ENCODE measurements around the gene SCTR. TPM values are rescaled to one million over a fixed set of nuclear protein-coding genes. Genes with fewer than 3 reads are reported as not detected.
A peak's percentile ranks its signal among the peaks of the same experiment; 100 is the strongest.

The SCTR gene
- total and polyA plus RNA-seq, 10 donors = 0.39 to 0.54 (median 0.47) TPM; not detected in 6

DNA sequence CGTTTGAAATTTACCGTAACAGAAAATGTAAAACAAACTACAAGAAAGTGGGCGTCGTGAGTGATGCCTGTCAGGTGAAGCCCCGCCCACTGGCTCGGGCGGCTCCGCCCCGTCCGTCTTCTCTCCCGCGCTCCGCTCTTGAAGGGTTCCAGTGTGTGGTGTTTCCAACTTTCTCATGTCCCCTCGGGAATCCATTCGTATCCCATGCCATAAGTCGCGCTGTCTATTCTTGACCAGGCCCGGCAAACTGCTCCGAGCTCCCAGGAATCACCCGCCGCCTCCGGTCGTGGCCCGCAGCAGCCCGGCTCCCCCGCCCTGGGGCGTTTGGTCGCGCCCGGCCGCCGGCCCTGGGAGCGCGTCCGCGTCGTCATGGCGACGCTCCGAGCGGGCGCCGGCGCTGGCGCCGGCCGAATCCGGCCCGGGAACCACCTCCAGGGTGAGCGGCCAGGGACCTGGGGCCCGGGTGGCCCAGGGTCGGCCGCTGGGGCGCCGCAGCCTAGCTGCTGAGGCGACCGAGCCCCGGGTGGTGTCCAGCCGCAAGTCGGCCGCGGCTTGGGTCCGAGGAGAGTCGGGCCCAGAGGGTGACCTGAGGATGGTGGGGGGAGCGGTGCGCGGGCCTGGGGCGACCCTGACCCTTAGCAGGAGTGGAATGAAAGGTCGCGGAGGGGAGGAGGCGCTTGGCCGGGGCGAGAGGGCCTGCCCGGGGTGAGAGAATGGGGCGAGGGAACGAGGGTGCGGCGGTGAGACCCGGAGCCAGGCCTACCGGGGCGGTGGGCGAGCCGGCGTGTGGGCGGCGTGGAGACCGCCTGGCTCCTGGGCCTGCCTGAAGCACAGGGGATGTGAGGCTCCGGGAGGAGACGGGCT is 20.0 kb upstream of the SCTR start, which contains the start of gene CFAP221:
Gene CFAP221 (plus strand): TSS at position 375 of the 864 bp plus-strand sequence. CDS start 1,683 bp downstream, outside the sequence.
- H3K27me3 ChIP-seq (replicated peaks in 1 of 7) = peaks cover 0 to 79% (median 35%) of the 10 kb centered on the region in 7 donors
- intact Hi-C loops (cut with DNase I; ENCODE audit: low total_unique reads) = no loop called here
- no peaks in the 10 kb centered on the region for H3K36me3 ChIP-seq
- TF ChIP-seq POLR2AphosphoS5 (IDR thresholded peaks at IDR 0.05) (peak in 2 of 3 donors; percentile 26 to 28), POLR2A (IDR thresholded peaks at IDR 0.05) (no peak)
- peaks cover 0 to 17% (median 7%) of the 10 kb centered on the region in 6 donors for H3K4me1 ChIP-seq
- peak within 1 kb of the TSS in 1 of 8 donors; percentile 17 for H3K27ac ChIP-seq
- peaks cover 0 to 4% (median 0%) of the 10 kb centered on the region in 8 donors for H3K9me3 ChIP-seq
- H3K4me3 ChIP-seq = peak within 1 kb of the TSS; percentile 29 to 66 (median 34)
- peak; percentile 76 for DNase-seq
- 3 to 7% (median 6%) methylated on average over 42 to 89 of the region's 89 CpGs for WGBS, 5 donors

DNA sequence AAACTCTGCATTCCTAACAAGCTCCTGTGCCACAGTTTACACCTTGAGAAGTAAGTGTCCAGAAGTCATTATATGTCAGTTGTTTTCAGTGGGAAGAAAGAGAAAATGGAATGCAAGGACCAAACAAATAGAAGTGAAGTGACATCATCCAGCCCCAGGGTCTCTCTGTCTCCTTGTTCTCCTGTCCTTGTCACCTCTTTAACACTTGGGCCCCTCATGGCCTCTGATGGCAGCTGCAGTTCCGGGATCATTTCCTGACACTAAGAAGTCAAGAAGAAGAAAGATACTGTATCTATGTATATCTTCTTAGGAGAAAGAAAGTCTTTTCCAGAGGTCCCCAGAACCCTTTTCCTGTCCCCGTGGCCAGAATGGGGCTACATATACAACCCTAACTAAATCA is 17.2 kb upstream of the SCTR start:
- no peak overlapping the region for H3K4me3 ChIP-seq
- H3K36me3 ChIP-seq = no peaks in the 10 kb centered on the region
- peaks cover 0 to 4% (median 0%) of the 10 kb centered on the region in 8 donors for H3K9me3 ChIP-seq
- no peak overlapping the region for H3K27ac ChIP-seq
- DNase-seq = no peak
- 63 to 77% (median 72%) methylated on average over 2 of the region's 2 CpGs for WGBS, 5 donors
- intact Hi-C loops (cut with DNase I; ENCODE audit: low total_unique reads) = no loop called here
- peaks cover 0 to 74% (median 35%) of the 10 kb centered on the region in 7 donors for H3K27me3 ChIP-seq (replicated peaks in 1 of 7)
- TF ChIP-seq, protein P1, sequence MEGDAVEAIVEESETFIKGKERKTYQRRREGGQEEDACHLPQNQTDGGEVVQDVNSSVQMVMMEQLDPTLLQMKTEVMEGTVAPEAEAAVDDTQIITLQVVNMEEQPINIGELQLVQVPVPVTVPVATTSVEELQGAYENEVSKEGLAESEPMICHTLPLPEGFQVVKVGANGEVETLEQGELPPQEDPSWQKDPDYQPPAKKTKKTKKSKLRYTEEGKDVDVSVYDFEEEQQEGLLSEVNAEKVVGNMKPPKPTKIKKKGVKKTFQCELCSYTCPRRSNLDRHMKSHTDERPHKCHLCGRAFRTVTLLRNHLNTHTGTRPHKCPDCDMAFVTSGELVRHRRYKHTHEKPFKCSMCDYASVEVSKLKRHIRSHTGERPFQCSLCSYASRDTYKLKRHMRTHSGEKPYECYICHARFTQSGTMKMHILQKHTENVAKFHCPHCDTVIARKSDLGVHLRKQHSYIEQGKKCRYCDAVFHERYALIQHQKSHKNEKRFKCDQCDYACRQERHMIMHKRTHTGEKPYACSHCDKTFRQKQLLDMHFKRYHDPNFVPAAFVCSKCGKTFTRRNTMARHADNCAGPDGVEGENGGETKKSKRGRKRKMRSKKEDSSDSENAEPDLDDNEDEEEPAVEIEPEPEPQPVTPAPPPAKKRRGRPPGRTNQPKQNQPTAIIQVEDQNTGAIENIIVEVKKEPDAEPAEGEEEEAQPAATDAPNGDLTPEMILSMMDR (IDR thresholded peaks at IDR 0.05 in 8 of 11, conservative IDR thresholded peaks at IDR 0.05 in 3 of 11) = no peak
- TF ChIP-seq POLR2AphosphoS5 (IDR thresholded peaks at IDR 0.05) (no peak), POLR2A (IDR thresholded peaks at IDR 0.05) (no peak)
- H3K4me1 ChIP-seq = peaks cover 0 to 17% (median 7%) of the 10 kb centered on the region in 6 donors

DNA sequence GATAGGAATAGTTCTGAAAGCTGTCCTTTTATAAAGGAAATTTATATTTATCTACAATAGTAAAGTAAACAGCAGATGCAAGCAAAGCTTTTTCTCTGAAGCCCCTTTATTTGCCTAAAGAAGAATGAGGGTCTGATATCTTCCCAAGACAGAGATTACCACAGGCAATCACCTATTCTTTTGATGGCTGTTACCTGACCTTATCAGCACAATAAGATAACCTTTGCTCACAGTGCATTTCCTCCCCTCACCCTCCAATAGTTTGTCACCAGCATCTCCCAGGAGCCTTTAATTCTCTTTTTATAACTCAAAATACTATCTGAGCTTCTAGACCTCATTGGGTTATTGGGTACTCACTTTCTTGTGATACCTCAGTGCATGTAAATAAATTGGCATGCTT is 13.5 kb upstream of the SCTR start:
- no peak overlapping the region for H3K27ac ChIP-seq
- peaks cover 0 to 37% (median 15%) of the 10 kb centered on the region in 7 donors for H3K27me3 ChIP-seq (replicated peaks in 1 of 7)
- H3K9me3 ChIP-seq = peaks cover 0 to 39% (median 25%) of the 10 kb centered on the region in 8 donors
- DNase-seq = no peak
- no peak overlapping the region for H3K4me3 ChIP-seq
- intact Hi-C loops (cut with DNase I; ENCODE audit: low total_unique reads) = no loop called here
- TF ChIP-seq, protein P1 (IDR thresholded peaks at IDR 0.05 in 8 of 11, conservative IDR thresholded peaks at IDR 0.05 in 3 of 11) = no peak
- H3K4me1 ChIP-seq = no peaks in the 10 kb centered on the region
- no peaks in the 10 kb centered on the region for H3K36me3 ChIP-seq

DNA sequence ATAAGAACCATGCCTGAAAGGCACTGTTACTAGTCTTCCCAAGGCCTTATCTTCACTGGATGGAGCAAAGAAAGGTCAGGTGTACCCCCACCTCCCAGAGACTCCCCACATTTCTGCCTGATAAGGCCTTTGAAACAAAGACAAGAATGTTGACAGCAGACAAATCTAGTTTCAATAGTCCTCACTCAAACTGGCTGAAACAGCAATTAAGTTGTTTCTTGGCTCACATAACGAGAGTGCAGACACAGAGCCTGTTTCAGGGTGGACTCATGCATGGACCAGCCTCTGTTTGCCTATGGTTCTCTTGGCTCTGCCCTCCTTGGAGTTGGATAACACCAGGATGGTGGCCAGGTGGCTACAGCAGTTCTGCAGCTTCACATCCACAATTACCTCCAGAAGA is 12.4 kb upstream of the SCTR start:
- peaks cover 0 to 26% (median 6%) of the 10 kb centered on the region in 7 donors for H3K27me3 ChIP-seq (replicated peaks in 1 of 7)
- no peaks in the 10 kb centered on the region for H3K4me1 ChIP-seq
- no peak for DNase-seq
- peaks cover 0 to 49% (median 36%) of the 10 kb centered on the region in 8 donors for H3K9me3 ChIP-seq
- no peak overlapping the region for H3K4me3 ChIP-seq
- TF ChIP-seq POLR2AphosphoS5 (IDR thresholded peaks at IDR 0.05) (no peak), POLR2A (IDR thresholded peaks at IDR 0.05) (no peak)
- TF ChIP-seq, protein P1 (IDR thresholded peaks at IDR 0.05 in 8 of 11, conservative IDR thresholded peaks at IDR 0.05 in 3 of 11) = no peak
- no peaks in the 10 kb centered on the region for H3K36me3 ChIP-seq
- no peak overlapping the region for H3K27ac ChIP-seq
- whole genome bisulfite sequencing, 5 donors = 56 to 69% (median 63%) methylated on average over 1 of the region's 1 CpG
- intact Hi-C loops (cut with DNase I; ENCODE audit: low total_unique reads) = no loop called here
